ENCODE data around the gene PLCB4. TPM values are rescaled to one million over a fixed set of nuclear protein-coding genes. Genes with fewer than 3 reads are reported as not detected.

PLCB4 gene
- total RNA-seq, 4 donors from 2014 or later: 2.3 to 3.9 (median 3.3) TPM

DNA sequence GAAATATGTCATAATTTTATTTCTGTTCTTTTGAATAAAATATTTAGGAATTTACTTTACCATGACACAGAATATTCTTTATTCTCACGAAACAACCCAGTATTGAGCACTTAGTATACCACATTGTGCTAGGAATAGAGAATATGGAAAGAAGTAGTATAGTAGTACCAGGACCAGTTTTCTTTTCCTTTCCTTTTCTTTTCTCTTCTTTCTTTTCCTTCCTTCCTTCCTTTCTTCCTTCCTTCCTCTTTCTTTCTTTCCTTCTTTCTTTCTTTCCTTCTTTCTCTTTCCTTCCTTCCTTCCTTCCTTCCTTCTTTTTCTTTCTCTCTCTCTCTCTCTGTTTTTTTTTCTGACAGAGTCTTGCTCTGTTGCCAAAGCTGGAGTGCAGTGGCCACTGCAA, 7.5 kb upstream of the PLCB4 start:
- TF ChIP-seq CTCF (IDR thresholded peaks at IDR 0.05 in 4 of 5, conservative IDR thresholded peaks at IDR 0.05 in 1 of 5) (no peak), POLR2A (IDR thresholded peaks at IDR 0.05) (no peak)
- DNase-seq (no peak), ATAC-seq (no peak)
- Histone ChIP-seq H3K36me3 (no peaks in the 10 kb centered on the region), H3K27ac (no peak overlapping the region), H3K9me3 (no peaks in the 10 kb centered on the region), H3K4me3 (no peak overlapping the region), H3K4me1 (no peaks in the 10 kb centered on the region), H3K27me3 (no peaks in the 10 kb centered on the region)
- in situ Hi-C loops (cut with MboI; ENCODE audit: low sequenced_read_pairs in 4 of 4) (no loop called here), intact Hi-C loops (cut with DNase I; ENCODE audit: low total_unique reads) (no loop called here)

DNA sequence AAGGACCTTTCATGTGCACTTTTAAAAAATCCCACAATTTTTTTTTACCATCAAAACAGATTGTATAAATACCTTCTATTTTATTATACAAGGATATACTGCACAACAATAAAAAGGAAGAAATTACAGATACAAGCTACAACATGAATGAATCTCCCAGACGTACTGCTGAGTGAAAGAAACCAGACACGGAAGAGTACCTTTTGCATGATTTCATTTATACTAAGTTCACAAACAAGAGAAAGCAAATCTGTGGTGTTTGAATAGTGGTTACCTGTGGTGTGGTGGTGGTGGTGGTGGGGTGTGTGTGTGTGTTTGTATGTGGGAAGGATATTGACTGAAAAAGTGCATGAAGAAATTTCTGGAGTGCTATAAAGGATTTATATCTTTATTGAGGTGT, 6.8 kb upstream of the PLCB4 start:
- TF ChIP-seq POLR2A (IDR thresholded peaks at IDR 0.05): no peak
- TF ChIP-seq CTCF (IDR thresholded peaks at IDR 0.05 in 4 of 5, conservative IDR thresholded peaks at IDR 0.05 in 1 of 5): no peak
- no peaks in the 10 kb centered on the region for H3K27me3 ChIP-seq
- no peaks in the 10 kb centered on the region for H3K36me3 ChIP-seq
- H3K4me1 ChIP-seq: no peaks in the 10 kb centered on the region
- intact Hi-C loops (cut with DNase I; ENCODE audit: low total_unique reads) (no loop called here), in situ Hi-C loops (cut with MboI; ENCODE audit: low sequenced_read_pairs in 4 of 4) (no loop called here)
- no peaks in the 10 kb centered on the region for H3K9me3 ChIP-seq
- ATAC-seq: no peak
- H3K27ac ChIP-seq: no peak overlapping the region
- no peak for DNase-seq
- H3K4me3 ChIP-seq: no peak overlapping the region

GRCh38 chr20:9066191-9066590, 2.7 kb upstream of the PLCB4 start:
- TF ChIP-seq CTCF (IDR thresholded peaks at IDR 0.05 in 4 of 5, conservative IDR thresholded peaks at IDR 0.05 in 1 of 5): no peak
- no peak for TF ChIP-seq POLR2A (IDR thresholded peaks at IDR 0.05)

DNA sequence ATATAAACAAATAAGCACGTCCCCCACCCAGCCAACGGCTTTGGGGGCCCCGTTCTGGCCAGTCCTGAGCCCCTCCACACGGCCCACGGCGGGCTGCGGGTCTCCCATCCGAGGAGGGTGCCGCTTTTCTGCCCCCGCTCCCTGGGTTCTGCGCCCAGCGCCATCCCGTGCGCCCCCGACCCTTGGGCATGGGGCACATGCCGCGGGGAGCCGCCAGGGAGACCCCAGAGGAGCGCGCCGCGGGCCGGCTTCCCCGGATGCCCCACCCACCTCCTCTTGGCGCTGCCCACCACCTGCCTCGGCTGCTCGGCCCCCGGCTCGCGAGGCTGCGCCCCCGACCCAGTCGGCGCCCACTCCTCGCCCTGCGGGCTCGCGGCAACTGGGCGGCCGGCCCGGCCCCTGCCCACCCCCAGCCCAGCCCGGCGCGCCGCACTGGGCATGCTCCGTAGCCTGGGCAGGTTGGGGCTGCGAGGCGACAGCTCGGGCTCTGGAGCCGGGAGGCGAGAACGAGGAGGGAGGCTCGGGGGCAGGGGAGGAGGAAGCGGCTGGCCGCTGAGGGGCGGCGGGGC, 570 bp upstream of the PLCB4 start:
- intact Hi-C loops (cut with DNase I; ENCODE audit: low total_unique reads) (no loop called here), in situ Hi-C loops (cut with MboI; ENCODE audit: low sequenced_read_pairs in 4 of 4) (no loop called here)
- Histone ChIP-seq H3K27ac (peak overlapping the region; percentile 62 to 78 (median 66)), H3K9me3 (no peaks in the 10 kb centered on the region), H3K4me1 (peaks cover 0 to 5% of the 10 kb centered on the region in 2 donors), H3K27me3 (peaks cover 5 to 12% (median 5%) of the 10 kb centered on the region in 3 donors), H3K4me3 (peak overlapping the region; percentile 57 to 69 (median 66)), H3K36me3 (no peaks in the 10 kb centered on the region)
- TF ChIP-seq POLR2A (IDR thresholded peaks at IDR 0.05) (no peak), CTCF (IDR thresholded peaks at IDR 0.05 in 4 of 5, conservative IDR thresholded peaks at IDR 0.05 in 1 of 5) (no peak)
- ATAC-seq (peak in 1 of 2 donors; percentile 37), DNase-seq (no peak)

More at GRCh38 chr20:9066191-9066590, 2.7 kb upstream of the PLCB4 start:
- H3K4me1 ChIP-seq: no peaks in the 10 kb centered on the region
- in situ Hi-C loops (cut with MboI; ENCODE audit: low sequenced_read_pairs in 4 of 4) (no loop called here), intact Hi-C loops (cut with DNase I; ENCODE audit: low total_unique reads) (no loop called here)
- H3K9me3 ChIP-seq: no peaks in the 10 kb centered on the region
- no peak overlapping the region for H3K4me3 ChIP-seq
- ATAC-seq: no peak
- H3K27ac ChIP-seq: no peak overlapping the region
- H3K36me3 ChIP-seq: no peaks in the 10 kb centered on the region
- peaks cover 5 to 10% (median 5%) of the 10 kb centered on the region in 3 donors for H3K27me3 ChIP-seq
- DNase-seq: no peak

DNA sequence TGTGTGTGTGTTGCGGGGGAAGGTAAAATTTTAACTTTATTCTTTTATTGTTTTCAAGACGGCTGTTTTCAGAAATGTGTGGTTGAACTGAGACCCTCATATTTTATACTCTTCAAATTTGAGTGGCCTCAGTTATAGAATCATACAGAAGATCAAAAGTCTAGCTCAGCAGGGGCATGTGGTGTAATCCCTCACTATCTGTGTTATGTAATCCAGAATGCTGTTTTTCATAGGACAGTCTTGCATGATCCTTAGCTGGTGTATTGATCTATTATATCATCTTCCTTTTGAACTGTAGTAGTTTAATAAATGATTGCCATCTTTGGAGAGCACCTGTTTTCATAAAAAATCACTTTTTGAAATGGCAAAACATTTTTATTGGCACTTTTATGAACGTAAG, 1.4 kb downstream of the PLCB4 start:
- peak overlapping the region in 2 of 4 donors; percentile 62 to 68 for H3K27ac ChIP-seq
- H3K36me3 ChIP-seq: no peaks in the 10 kb centered on the region
- TF ChIP-seq CTCF (IDR thresholded peaks at IDR 0.05 in 4 of 5, conservative IDR thresholded peaks at IDR 0.05 in 1 of 5): no peak
- TF ChIP-seq POLR2A (IDR thresholded peaks at IDR 0.05): no peak
- DNase-seq (no peak), ATAC-seq (no peak)
- in situ Hi-C loops (cut with MboI; ENCODE audit: low sequenced_read_pairs in 4 of 4): no loop called here
- no peaks in the 10 kb centered on the region for H3K9me3 ChIP-seq
- H3K4me1 ChIP-seq: peaks cover 0 to 8% of the 10 kb centered on the region in 2 donors
- H3K4me3 ChIP-seq: peak overlapping the region in 1 of 4 donors; percentile 66
- H3K27me3 ChIP-seq: peaks cover 5 to 12% (median 5%) of the 10 kb centered on the region in 3 donors
- intact Hi-C loops (cut with DNase I; ENCODE audit: low total_unique reads): no loop called here

Measured in gastrocnemius medialis (tissue), 4 donors.